Measurements from ENCODE around the gene C12orf42.

Gene C12orf42

GRCh38 chr12:103494734-103495468 is 867 bp downstream of the C12orf42 start:
- Histone ChIP-seq H3K4me3 (ENCODE audit: insufficient read length, low read depth) (peak overlapping the region; percentile 44), H3K9ac (ENCODE audit: insufficient read length, low read depth) (peak overlapping the region; percentile 61), H3K36me3 (ENCODE audit: insufficient read depth, insufficient read length, low read length) (no peaks in the 10 kb centered on the region)

GRCh38 chr12:103494051-103494733 is 1.6 kb downstream of the C12orf42 start:
- Histone ChIP-seq H3K4me3 (ENCODE audit: insufficient read length, low read depth) (peak overlapping the region; percentile 44), H3K27me3 (ENCODE audit: insufficient read depth, insufficient read length) (peaks cover 19% of the 10 kb centered on the region), H3K4me1 (ENCODE audit: insufficient read depth, insufficient read length) (peaks cover 3% of the 10 kb centered on the region), H3K9ac (ENCODE audit: insufficient read length, low read depth) (no peak overlapping the region), H3K36me3 (ENCODE audit: insufficient read depth, insufficient read length, low read length) (no peaks in the 10 kb centered on the region), H3K9me3 (ENCODE audit: insufficient read depth, low read length) (no peaks in the 10 kb centered on the region)
- TF ChIP-seq SUZ12 (IDR thresholded peaks at IDR 0.05; ENCODE audit: extremely low read depth, insufficient read depth, insufficient read length) (no peak), YY1 (IDR thresholded peaks at IDR 0.05; ENCODE audit: insufficient read depth, insufficient read length) (no peak), ZNF274 (IDR thresholded peaks at IDR 0.05; ENCODE audit: low read depth, low read length) (no peak)
- no peak for DNase-seq (ENCODE audit: low read depth, low spot score)

More at GRCh38 chr12:103494734-103495468, 867 bp downstream of the C12orf42 start:
- peak; percentile 52 for DNase-seq (ENCODE audit: low read depth, low spot score)
- H3K27me3 ChIP-seq (ENCODE audit: insufficient read depth, insufficient read length), result peaks cover 19% of the 10 kb centered on the region
- no peaks in the 10 kb centered on the region for H3K4me1 ChIP-seq (ENCODE audit: insufficient read depth, insufficient read length)
- TF ChIP-seq YY1 (IDR thresholded peaks at IDR 0.05; ENCODE audit: insufficient read depth, insufficient read length), result no peak
- no peak for TF ChIP-seq SUZ12 (IDR thresholded peaks at IDR 0.05; ENCODE audit: extremely low read depth, insufficient read depth, insufficient read length)
- TF ChIP-seq ZNF274 (IDR thresholded peaks at IDR 0.05; ENCODE audit: low read depth, low read length), result no peak
- H3K9me3 ChIP-seq (ENCODE audit: insufficient read depth, low read length), result no peaks in the 10 kb centered on the region

DNA sequence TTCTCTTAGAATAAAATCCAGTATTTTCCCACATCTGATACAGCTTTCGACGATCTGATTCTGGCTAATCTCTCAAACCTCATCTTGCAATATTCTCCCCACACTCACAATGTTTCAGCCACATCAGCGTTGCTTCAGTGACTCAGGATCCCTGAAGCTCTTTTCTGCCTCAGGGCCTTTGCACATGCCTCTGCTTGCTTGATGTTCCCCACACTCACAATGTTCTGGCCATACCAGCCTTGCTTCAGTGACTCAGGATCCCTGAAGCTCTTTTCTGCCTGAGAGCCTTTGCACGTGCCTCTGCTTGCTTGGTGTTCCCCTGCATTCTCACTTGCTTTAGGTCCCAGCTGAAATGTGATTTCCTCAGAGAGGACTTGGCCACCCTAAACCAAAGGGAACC is 2.6 kb downstream of the C12orf42 start:
- no peak for DNase-seq (ENCODE audit: low read depth, low spot score)
- Histone ChIP-seq H3K9ac (ENCODE audit: insufficient read length, low read depth) (no peak overlapping the region), H3K36me3 (ENCODE audit: insufficient read depth, insufficient read length, low read length) (no peaks in the 10 kb centered on the region), H3K9me3 (ENCODE audit: insufficient read depth, low read length) (no peaks in the 10 kb centered on the region), H3K27me3 (ENCODE audit: insufficient read depth, insufficient read length) (peaks cover 19% of the 10 kb centered on the region), H3K4me1 (ENCODE audit: insufficient read depth, insufficient read length) (peaks cover 3% of the 10 kb centered on the region), H3K4me3 (ENCODE audit: insufficient read length, low read depth) (no peak overlapping the region)
- no peak for TF ChIP-seq ZNF274 (IDR thresholded peaks at IDR 0.05; ENCODE audit: low read depth, low read length)
- TF ChIP-seq YY1 (IDR thresholded peaks at IDR 0.05; ENCODE audit: insufficient read depth, insufficient read length), result no peak
- TF ChIP-seq SUZ12 (IDR thresholded peaks at IDR 0.05; ENCODE audit: extremely low read depth, insufficient read depth, insufficient read length), result no peak

GRCh38 chr12:103482365-103482764 is 13.4 kb downstream of the C12orf42 start:
- TF ChIP-seq ZNF274 (IDR thresholded peaks at IDR 0.05; ENCODE audit: low read depth, low read length), result no peak
- TF ChIP-seq SUZ12 (IDR thresholded peaks at IDR 0.05; ENCODE audit: extremely low read depth, insufficient read depth, insufficient read length), result no peak
- H3K9me3 ChIP-seq (ENCODE audit: insufficient read depth, low read length), result peaks cover 18% of the 10 kb centered on the region
- H3K9ac ChIP-seq (ENCODE audit: insufficient read length, low read depth), result no peak overlapping the region
- no peaks in the 10 kb centered on the region for H3K27me3 ChIP-seq (ENCODE audit: insufficient read depth, insufficient read length)
- no peaks in the 10 kb centered on the region for H3K4me1 ChIP-seq (ENCODE audit: insufficient read depth, insufficient read length)
- H3K36me3 ChIP-seq (ENCODE audit: insufficient read depth, insufficient read length, low read length), result no peaks in the 10 kb centered on the region
- no peak overlapping the region for H3K4me3 ChIP-seq (ENCODE audit: insufficient read length, low read depth)
- no peak for DNase-seq (ENCODE audit: low read depth, low spot score)

DNA sequence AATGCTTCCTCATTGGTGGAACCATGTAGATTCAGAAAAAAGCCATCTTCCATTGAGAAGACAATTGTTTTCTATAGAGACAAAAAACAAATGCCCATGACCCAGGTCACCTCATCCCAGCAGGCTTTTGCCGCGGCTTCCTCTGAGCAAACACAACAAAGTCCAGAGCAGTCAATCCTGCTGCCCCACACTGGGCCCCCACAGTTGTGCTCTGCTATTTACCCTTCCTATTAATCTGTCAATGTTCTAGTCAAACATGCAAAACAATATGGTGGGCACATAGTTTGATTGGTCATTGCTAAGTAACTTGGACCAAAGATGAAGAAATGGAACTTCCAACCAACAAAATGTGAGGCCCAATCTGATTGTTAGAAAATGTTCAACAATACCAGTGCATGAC is 20.7 kb downstream of the C12orf42 start:
- H3K4me1 ChIP-seq (ENCODE audit: insufficient read depth, insufficient read length), result no peaks in the 10 kb centered on the region
- H3K4me3 ChIP-seq (ENCODE audit: insufficient read length, low read depth), result no peak overlapping the region
- peaks cover 17% of the 10 kb centered on the region for H3K9me3 ChIP-seq (ENCODE audit: insufficient read depth, low read length)
- TF ChIP-seq ZNF274 (IDR thresholded peaks at IDR 0.05; ENCODE audit: low read depth, low read length), result no peak
- TF ChIP-seq YY1 (IDR thresholded peaks at IDR 0.05; ENCODE audit: insufficient read depth, insufficient read length), result no peak
- TF ChIP-seq SUZ12 (IDR thresholded peaks at IDR 0.05; ENCODE audit: extremely low read depth, insufficient read depth, insufficient read length), result no peak
- no peaks in the 10 kb centered on the region for H3K27me3 ChIP-seq (ENCODE audit: insufficient read depth, insufficient read length)
- H3K9ac ChIP-seq (ENCODE audit: insufficient read length, low read depth), result no peak overlapping the region
- no peaks in the 10 kb centered on the region for H3K36me3 ChIP-seq (ENCODE audit: insufficient read depth, insufficient read length, low read length)
- no peak for DNase-seq (ENCODE audit: low read depth, low spot score)

DNA sequence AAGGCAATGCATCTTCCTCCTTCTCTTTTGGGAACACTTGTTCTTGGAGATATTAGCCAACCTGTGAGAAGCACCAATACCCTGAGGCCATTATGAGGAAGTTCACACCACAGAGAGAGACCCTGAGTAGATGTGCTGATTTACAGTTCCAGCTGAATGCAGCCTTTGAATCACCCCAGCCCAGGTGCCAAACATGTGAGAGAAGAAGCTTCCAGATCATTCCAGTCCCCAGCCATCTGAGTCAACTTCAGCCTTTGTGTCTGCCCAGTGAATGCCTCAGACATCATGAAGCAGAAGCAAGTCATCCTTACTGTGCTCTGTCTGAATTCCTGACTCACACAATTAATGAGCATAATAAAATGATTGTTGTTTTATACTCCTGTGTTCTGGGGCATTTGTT is 25.1 kb downstream of the C12orf42 start:
- H3K36me3 ChIP-seq (ENCODE audit: insufficient read depth, insufficient read length, low read length), result no peaks in the 10 kb centered on the region
- TF ChIP-seq SUZ12 (IDR thresholded peaks at IDR 0.05; ENCODE audit: extremely low read depth, insufficient read depth, insufficient read length), result no peak
- TF ChIP-seq YY1 (IDR thresholded peaks at IDR 0.05; ENCODE audit: insufficient read depth, insufficient read length), result no peak
- no peak for TF ChIP-seq ZNF274 (IDR thresholded peaks at IDR 0.05; ENCODE audit: low read depth, low read length)
- H3K4me1 ChIP-seq (ENCODE audit: insufficient read depth, insufficient read length), result no peaks in the 10 kb centered on the region
- no peaks in the 10 kb centered on the region for H3K27me3 ChIP-seq (ENCODE audit: insufficient read depth, insufficient read length)
- no peak overlapping the region for H3K9ac ChIP-seq (ENCODE audit: insufficient read length, low read depth)
- 0 out of 2 replicates have a peak, but pooled peaks cover 4% of the 10 kb centered on the region for H3K9me3 ChIP-seq (ENCODE audit: insufficient read depth, low read length)
- no peak overlapping the region for H3K4me3 ChIP-seq (ENCODE audit: insufficient read length, low read depth)
- no peak for DNase-seq (ENCODE audit: low read depth, low spot score)

- H3K4me1 ChIP-seq (ENCODE audit: insufficient read depth, insufficient read length), result no peaks in the 10 kb centered on the region
- TF ChIP-seq ZNF274 (IDR thresholded peaks at IDR 0.05; ENCODE audit: low read depth, low read length) (no peak), YY1 (IDR thresholded peaks at IDR 0.05; ENCODE audit: insufficient read depth, insufficient read length) (no peak), SUZ12 (IDR thresholded peaks at IDR 0.05; ENCODE audit: extremely low read depth, insufficient read depth, insufficient read length) (no peak)
These were observed 26.0 kb downstream of the C12orf42 start for GRCh38 chr12:103469719-103470118.

More at GRCh38 chr12:103469719-103470118, 26.0 kb downstream of the C12orf42 start:
- DNase-seq (ENCODE audit: low read depth, low spot score), result no peak
- Histone ChIP-seq H3K27me3 (ENCODE audit: insufficient read depth, insufficient read length) (no peaks in the 10 kb centered on the region), H3K36me3 (ENCODE audit: insufficient read depth, insufficient read length, low read length) (no peaks in the 10 kb centered on the region), H3K4me3 (ENCODE audit: insufficient read length, low read depth) (no peak overlapping the region), H3K9me3 (ENCODE audit: insufficient read depth, low read length) (0 out of 2 replicates have a peak, but pooled peaks cover 4% of the 10 kb centered on the region), H3K9ac (ENCODE audit: insufficient read length, low read depth) (no peak overlapping the region)
